NCI-H1092 treated with DMSO at 0.1 percent for 48 hours (cell line): ENCODE results near the gene HDDC3.
A peak's percentile ranks its signal among the peaks of the same experiment; 100 is the strongest.

ENCODE experiments used
- DNase-seq: peaks from one replicate; lab custom pipeline; 2025; lab: John Stamatoyannopoulos, UW

HDDC3 gene

DNA sequence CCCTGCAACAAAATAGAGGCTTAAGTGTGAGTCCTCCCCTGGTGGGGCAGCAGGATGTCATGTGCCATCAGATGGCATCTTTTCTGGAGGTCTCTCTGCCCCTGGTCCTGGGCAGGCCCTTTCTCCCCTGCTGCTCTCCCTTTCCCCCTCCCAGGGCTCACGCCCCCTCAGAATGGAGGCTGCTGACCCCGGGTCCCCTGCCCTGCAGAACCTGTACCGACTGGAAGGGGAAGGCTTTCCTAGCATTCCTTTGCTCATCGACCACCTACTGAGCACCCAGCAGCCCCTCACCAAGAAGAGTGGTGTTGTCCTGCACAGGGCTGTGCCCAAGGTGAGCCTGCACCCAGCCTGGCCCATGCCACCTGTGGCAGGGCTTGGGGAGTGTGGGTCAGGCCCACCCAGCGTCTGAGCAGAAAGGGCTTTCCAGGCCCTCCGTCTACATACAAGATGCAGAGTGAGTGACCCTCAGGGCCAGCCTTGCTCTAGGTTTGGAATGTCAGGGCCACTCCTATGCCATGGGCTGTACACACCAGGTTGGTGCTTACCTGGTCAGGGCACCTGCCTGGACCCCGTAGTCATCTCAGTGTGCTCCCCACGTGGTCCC lies 40.9 kb downstream of the HDDC3 start:
- DNase-seq, result no peak

DNA sequence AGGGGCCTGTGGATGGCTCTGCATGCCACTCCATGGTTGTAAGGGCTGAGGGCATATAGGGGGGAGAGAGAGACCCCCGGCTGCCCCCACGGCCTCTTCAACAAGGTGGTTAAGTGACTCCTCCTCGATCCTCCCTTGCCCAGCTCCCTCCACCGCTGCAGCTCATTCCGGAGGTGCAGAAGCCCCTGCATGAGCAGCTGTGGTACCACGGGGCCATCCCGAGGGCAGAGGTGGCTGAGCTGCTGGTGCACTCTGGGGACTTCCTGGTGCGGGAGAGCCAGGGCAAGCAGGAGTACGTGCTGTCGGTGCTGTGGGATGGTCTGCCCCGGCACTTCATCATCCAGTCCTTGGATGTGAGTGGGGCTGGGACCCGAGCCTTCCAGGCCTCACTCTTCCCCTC lies 41.5 kb downstream of the HDDC3 start:
- DNase-seq, result no peak

DNA sequence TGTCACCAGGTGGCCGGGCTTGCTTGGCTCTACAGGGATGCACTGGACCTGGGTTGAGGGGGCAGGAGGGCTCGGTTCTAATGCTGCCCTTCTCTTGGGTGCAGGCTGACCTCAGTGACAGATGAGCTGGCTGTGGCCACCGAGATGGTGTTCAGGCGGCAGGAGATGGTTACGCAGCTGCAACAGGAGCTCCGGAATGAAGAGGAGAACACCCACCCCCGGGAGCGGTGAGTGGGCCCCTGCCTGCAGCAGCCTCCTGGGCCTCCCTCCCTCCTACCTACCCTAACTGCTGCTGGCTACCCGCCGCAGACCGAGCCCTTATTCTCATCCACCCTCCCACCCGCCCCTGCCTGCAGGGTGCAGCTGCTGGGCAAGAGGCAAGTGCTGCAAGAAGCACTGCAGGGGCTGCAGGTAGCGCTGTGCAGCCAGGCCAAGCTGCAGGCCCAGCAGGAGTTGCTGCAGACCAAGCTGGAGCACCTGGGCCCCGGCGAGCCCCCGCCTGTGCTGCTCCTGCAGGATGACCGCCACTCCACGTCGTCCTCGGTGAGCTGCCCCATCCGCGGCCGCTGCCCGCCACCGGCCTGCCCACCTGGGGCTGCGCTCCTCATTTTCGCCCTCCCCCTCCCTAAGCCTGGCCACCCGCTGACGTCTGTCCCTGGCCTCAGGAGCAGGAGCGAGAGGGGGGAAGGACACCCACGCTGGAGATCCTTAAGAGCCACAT lies 42.5 kb downstream of the HDDC3 start:
- no peak for DNase-seq

DNA sequence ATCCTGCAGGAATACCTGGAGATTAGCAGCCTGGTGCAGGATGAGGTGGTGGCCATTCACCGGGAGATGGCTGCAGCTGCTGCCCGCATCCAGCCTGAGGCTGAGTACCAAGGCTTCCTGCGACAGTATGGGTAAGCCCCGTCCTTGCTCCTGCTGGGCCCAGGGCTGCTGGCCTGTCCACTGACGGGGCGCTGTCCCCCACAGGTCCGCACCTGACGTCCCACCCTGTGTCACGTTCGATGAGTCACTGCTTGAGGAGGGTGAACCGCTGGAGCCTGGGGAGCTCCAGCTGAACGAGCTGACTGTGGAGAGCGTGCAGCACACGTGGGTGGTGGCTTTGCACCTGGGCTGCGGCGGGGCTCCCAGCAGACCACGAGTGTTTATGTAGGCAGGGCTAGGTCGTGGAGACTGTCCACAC lies 43.0 kb downstream of the HDDC3 start:
- no peak for DNase-seq

DNA sequence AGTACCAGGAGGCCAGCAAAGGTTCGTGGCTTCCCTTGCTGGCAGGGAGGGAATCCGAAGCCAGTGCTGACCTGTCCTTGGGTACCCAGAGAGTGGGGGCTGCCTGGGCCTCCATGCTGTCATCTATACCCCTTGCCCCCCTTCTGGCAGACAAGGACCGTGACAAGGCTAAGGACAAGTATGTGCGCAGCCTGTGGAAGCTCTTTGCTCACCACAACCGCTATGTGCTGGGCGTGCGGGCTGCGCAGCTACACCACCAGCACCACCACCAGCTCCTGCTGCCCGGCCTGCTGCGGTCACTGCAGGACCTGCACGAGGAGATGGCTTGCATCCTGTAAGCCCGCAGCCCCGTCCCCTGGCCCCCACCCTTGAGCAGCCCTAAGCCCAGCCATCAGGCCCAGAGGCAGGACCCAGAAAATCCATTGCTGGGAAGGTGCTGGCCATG lies 45.3 kb downstream of the HDDC3 start:
- no peak for DNase-seq

DNA sequence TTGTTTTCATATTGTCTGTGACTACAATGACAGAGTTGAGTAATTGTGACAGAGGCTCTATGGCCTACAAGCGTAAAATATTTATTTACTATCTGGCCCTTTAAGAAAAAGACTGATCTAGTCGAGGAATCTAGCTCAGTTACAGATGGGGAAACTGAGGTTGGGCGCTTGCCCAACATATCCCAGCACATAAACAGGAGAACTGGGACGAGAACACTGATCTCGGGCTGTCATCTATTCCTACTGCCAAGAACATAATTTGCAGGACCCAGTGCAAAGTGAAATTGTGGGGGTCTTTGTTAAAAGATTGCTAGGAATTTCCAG lies 46.1 kb downstream of the HDDC3 start:
- no peak for DNase-seq

DNA sequence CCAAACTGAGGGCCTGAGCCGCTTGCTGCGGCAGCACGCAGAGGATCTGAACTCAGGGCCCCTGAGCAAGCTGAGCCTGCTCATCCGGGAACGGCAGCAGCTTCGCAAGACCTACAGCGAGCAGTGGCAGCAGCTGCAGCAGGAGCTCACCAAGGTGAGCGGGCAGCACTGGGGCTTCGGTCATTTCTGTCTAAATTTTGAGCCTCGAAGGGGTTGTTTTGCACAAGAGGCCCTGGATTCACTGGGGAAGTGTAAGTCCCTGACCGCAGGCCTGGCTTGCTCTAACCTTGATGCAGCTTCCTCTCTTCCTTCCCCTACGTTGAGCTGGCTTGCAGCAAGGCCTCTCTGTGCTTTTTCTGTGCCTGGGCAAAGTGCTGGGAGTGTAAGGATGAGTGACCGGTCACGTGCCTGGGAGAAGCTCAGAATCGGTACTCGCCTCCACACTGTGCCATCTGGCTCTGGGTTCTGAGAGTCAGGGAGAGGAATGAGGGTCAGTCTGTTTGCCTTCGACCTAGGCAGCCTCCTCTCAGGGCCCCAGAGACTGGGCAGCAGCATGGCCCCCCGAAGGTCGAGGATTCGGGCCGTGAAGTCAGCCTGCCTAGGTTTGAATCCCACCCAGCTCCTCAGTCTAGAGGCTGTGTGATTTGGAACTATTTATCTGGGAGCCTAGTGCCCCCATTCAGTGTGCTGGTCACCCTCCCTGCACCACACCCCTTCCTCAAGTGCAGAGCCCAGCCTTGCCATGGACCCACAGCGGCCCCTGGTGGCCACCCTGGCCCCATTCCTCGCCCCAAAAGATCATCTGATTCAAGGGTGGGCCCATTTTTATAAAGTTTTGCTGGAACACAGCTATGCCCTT lies 46.7 kb downstream of the HDDC3 start:
- DNase-seq, result peak; percentile 16

DNA sequence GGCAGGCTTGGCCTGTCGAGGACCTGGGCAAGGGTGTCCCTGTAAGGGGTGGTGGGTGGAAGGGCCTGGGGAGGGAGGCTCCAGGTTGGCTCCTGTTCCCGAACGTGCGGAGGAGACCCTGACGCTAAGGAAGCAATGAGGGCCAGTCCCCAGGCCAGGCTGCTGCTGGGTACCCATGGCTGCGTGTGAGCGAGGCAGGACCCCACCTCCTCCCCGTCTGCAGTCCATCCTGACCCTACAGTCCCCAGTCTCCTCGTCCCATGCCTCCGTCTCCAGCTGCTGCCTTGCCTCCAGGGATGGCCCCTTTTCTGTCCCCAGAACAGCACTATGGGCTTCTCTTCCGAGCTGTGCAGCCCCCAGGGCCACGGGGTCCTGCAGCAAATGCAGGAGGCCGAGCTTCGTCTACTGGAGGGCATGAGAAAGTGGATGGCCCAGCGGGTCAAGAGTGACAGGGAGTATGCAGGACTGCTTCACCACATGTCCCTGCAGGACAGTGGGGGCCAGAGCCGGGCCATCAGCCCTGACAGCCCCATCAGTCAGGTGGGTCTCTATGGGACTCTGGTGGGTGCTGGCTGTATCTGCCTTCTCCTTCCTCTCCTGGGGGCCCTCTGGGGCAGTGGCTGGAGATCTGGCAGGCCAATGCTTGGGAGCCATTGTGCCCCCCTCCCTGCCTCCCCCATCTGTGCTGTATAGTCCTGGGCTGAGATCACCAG lies 47.5 kb downstream of the HDDC3 start:
- DNase-seq, result no peak

DNA sequence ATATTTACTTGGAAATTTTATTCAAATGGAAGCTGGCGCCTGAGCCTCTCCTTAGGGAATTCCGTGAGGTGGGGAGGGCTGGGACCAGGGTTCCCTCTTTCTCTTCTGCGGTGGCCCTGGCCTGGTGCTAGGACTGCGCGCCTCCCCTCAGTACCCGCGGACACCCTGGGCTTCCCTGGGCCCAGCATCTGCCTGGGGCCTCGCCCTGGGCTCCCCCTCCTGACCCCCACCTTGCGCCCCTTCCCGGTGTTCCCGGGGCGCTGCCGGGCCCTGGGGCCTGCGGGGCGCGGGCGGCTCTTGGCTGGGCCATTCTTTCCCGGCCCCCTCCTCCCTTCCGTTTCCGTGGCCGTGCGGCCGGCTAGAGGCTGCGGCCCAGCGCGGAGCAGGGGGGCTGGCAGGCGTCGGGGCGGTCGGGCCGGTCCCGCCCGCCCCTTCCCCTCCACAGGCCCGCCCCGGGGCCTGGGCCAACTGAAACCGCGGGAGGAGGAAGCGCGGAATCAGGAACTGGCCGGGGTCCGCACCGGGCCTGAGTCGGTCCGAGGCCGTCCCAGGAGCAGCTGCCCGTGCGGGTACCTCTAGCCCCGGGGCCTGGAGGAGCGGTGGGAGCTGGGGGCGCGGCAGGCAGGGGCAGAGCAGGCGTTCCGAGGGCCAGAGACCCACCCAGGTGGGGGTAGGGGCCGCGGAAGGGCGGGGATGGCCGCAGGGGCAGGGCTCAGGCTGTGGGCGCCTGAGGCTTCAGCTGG lies 48.2 kb downstream of the HDDC3 start, which contains the start of gene FES:
Gene FES (plus strand): TSS at position 529 of the 743 bp plus-strand sequence. CDS start 542 bp downstream, outside the sequence.
- no peak for DNase-seq

DNA sequence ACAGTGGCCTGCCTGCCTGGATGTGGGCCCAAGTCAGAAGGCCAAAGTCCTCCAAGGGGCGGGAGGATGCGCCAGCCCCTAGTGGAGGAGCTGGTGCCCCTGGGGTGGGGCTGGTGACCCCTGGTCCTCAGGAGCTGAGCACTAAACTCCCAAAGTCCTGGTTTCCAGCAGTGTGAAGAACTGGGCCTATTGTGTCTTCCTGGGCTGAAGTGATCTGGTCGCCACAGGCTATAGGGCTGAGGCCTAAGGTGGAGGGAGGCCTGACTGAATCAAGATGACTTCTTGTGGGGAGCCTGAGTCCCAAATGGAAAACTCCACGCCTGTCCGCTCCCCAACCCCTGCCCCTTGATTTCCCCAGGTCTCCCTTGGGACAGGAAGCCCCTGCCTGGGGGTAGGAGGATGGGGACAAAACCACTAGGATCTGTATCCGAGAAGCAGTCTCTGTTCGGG lies 48.8 kb downstream of the HDDC3 start:
- no peak for DNase-seq

DNA sequence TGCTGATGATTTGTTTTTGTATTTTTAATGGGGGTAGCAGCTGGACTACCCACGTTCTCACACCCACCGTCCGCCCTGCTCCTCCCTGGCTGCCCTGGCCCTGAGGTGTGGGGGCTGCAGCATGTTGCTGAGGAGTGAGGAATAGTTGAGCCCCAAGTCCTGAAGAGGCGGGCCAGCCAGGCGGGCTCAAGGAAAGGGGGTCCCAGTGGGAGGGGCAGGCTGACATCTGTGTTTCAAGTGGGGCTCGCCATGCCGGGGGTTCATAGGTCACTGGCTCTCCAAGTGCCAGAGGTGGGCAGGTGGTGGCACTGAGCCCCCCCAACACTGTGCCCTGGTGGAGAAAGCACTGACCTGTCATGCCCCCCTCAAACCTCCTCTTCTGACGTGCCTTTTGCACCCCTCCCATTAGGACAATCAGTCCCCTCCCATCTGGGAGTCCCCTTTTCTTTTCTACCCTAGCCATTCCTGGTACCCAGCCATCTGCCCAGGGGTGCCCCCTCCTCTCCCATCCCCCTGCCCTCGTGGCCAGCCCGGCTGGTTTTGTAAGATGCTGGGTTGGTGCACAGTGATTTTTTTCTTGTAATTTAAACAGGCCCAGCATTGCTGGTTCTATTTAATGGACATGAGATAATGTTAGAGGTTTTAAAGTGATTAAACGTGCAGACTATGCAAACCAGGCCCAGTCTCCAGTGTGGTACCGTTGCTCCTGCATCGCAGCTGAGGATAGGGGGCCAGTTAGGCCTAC lies 49.4 kb downstream of the HDDC3 start:
- no peak for DNase-seq

DNA sequence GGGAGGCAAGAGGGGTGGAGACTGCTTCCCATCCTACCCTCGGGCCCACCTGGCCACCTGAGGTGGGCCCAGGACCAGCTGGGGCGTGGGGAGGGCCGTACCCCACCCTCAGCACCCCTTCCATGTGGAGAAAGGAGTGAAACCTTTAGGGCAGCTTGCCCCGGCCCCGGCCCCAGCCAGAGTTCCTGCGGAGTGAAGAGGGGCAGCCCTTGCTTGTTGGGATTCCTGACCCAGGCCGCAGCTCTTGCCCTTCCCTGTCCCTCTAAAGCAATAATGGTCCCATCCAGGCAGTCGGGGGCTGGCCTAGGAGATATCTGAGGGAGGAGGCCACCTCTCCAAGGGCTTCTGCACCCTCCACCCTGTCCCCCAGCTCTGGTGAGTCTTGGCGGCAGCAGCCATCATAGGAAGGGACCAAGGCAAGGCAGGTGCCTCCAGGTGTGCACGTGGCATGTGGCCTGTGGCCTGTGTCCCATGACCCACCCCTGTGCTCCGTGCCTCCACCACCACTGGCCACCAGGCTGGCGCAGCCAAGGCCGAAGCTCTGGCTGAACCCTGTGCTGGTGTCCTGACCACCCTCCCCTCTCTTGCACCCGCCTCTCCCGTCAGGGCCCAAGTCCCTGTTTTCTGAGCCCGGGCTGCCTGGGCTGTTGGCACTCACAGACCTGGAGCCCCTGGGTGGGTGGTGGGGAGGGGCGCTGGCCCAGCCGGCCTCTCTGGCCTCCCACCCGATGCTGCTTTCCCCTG lies 50.2 kb downstream of the HDDC3 start:
- no peak for DNase-seq

DNA sequence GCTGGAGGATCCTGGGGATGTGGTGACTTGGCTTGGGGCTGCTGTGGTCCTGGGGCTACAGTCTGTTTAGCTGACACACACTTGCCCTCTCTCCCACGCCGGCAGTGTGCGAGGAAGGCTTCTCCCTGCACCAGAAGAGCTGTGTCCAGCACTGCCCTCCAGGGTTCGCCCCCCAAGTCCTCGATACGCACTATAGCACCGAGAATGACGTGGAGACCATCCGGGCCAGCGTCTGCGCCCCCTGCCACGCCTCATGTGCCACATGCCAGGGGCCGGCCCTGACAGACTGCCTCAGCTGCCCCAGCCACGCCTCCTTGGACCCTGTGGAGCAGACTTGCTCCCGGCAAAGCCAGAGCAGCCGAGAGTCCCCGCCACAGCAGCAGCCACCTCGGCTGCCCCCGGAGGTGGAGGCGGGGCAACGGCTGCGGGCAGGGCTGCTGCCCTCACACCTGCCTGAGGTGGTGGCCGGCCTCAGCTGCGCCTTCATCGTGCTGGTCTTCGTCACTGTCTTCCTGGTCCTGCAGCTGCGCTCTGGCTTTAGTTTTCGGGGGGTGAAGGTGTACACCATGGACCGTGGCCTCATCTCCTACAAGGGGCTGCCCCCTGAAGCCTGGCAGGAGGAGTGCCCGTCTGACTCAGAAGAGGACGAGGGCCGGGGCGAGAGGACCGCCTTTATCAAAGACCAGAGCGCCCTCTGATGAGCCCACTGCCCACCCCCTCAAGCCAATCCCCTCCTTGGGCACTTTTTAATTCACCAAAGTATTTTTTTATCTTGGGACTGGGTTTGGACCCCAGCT lies 51.0 kb downstream of the HDDC3 start:
- DNase-seq, result no peak

DNA sequence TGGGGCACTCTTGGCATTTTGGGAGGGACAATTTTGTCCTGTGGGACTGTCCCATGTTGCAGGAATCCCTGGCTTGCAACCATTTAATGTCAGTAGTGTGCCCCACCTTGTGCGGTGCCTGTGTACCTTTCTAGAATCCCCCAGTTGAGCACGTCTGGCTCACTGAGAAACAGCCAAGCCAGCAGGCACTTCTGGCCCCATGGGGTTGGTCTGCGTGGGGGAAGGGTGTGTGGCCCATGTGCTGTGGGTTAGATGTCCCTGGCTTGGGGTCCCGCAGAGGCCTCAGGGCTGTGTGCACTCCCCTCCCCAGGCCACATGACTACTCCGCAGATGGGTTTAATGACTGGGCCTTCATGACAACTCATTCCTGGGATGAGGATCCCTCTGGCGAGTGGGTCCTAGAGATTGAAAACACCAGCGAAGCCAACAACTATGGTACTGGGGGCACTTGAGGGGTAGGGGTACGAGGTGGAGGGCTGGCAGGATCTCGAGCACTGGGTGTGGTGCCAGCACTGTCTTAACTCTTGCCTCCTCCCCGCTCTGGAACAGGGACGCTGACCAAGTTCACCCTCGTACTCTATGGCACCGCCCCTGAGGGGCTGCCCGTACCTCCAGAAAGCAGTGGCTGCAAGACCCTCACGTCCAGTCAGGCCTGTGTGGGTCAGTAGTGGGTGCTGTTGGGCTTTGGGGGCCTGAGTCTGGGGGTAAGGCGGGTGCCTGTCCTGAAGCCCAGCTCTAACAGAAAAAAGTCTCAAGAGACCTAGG lies 51.8 kb downstream of the HDDC3 start:
- no peak for DNase-seq
